Stimulated activated naive B cell treated with anti-CD40 and anti-IgM and Interleukin-4, amounts not matched to agents 10 μg/mL and 1 μg/mL and 100 μg/mL, for 72 hours (primary cell): ENCODE measurements around the gene CHMP6.

Experiments
- ATAC-seq, 2 donors: fragments of 150-1000 bp; cut with Tn5 transposase; replicated peaks; 2 replicates each; pipeline ENCODE4 v1.10.0; 2021; ENCODE audit warnings: moderate library complexity in 1 of 2
- DNase-seq: peaks from one replicate; pipeline ENCODE4 v3.0.0; 2021
- H3K27ac Mint-ChIP-seq: one replicate; pipeline ENCODE4 v1.8.0; 2022; ENCODE audit warnings: mild to moderate bottlenecking, mixed read lengths
- H3K27me3 Mint-ChIP-seq, 2 donors: one replicate each; pipeline ENCODE4 v1.8.0; 2022; ENCODE audit warnings: mixed read lengths in 2 of 2
- H3K36me3 Mint-ChIP-seq, 2 donors: one replicate each; pipeline ENCODE4 v1.8.0; 2022; ENCODE audit warnings: mixed read lengths in 2 of 2, mild to moderate bottlenecking in 1 of 2
- H3K4me1 Mint-ChIP-seq, 2 donors: one replicate each; pipeline ENCODE4 v1.8.0; 2022; ENCODE audit warnings: mixed read lengths in 2 of 2, mild to moderate bottlenecking in 1 of 2
- H3K4me3 Mint-ChIP-seq, 2 donors: one replicate each; pipeline ENCODE4 v1.8.0; 2022; ENCODE audit warnings: mild to moderate bottlenecking in 2 of 2, mixed read lengths in 2 of 2, moderate library complexity in 1 of 2
- H3K9me3 Mint-ChIP-seq, 2 donors: one replicate each; pipeline ENCODE4 v1.8.0; 2022; ENCODE audit warnings: mixed read lengths in 2 of 2, mild to moderate bottlenecking in 1 of 2

Gene CHMP6

DNA sequence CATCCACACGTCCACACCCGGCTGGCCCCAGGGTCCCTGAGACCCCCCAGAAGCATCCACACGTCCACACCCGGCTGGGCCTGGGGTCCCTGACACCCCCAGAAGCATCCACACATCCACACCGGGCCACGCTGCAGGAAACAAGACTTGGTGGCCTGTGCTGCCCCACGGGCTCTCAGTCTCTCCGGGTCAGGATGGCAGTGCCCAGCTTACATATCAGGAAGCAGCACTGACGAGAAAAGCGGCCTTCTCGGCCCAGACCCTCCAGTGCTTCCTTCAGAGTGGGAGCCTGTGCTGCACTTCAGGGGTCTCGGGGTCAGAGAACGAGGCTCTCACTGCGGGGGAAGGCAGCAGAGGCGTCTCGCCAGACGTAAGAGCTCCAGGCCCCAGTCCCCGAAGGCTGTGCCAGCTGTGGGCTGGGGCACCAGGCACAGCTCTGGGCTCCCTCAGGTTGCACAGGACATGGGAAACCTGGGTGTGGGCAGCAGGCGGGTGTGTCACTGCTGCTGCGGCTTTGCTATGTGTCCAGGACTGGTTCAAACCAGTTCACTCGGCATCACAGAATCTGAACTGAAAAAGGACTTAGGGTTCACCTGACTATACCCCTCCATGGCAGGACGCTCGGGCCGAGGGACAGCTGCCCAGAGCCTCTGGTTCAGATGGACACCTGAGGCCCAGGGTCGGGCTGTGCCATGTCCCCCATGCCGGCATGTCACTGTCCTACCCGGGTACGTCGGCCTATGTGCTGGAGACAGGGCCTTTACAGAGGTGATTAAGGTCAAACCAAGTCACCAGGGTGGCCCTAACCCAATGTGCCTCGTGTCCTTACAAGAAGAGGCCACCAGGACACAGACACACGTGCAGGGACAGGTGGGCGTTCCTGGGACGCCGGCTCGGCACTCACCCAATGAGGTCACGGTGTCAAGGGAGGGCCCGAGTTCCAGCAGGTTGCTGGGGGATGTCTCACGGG lies 40.2 kb upstream of the CHMP6 start:
- Mint-ChIP-seq H3K27ac (no peak overlapping the region), H3K9me3 (peaks cover 1 to 2% of the 10 kb centered on the region in 2 donors), H3K4me3 (no peak overlapping the region), H3K36me3 (peaks cover 53 to 55% of the 10 kb centered on the region in 2 donors), H3K27me3 (no peaks in the 10 kb centered on the region), H3K4me1 (peaks cover 15 to 39% of the 10 kb centered on the region in 2 donors)
- no peak for ATAC-seq
- no peak for DNase-seq

GRCh38 chr17:80952291-80952690 lies 39.4 kb upstream of the CHMP6 start:
- no peak overlapping the region for H3K27ac Mint-ChIP-seq
- no peak overlapping the region for H3K4me3 Mint-ChIP-seq
- peaks cover 45 to 47% of the 10 kb centered on the region in 2 donors for H3K36me3 Mint-ChIP-seq
- H3K27me3 Mint-ChIP-seq = no peaks in the 10 kb centered on the region
- H3K4me1 Mint-ChIP-seq = peaks cover 15 to 41% of the 10 kb centered on the region in 2 donors
- H3K9me3 Mint-ChIP-seq = peaks cover 0 to 2% of the 10 kb centered on the region in 2 donors
- DNase-seq (no peak), ATAC-seq (no peak)

GRCh38 chr17:80953471-80954315 lies 37.9 kb upstream of the CHMP6 start:
- Mint-ChIP-seq H3K27me3 (no peaks in the 10 kb centered on the region), H3K4me1 (peaks cover 15 to 36% of the 10 kb centered on the region in 2 donors), H3K9me3 (peaks cover 0 to 2% of the 10 kb centered on the region in 2 donors), H3K4me3 (no peak overlapping the region), H3K27ac (no peak overlapping the region), H3K36me3 (peaks cover 37 to 44% of the 10 kb centered on the region in 2 donors)
- ATAC-seq (peak in 1 of 2 donors; percentile 59), DNase-seq (no peak)

- no peak for DNase-seq
- ATAC-seq = no peak
- peaks cover 15 to 36% of the 10 kb centered on the region in 2 donors for H3K4me1 Mint-ChIP-seq
- H3K36me3 Mint-ChIP-seq = peaks cover 35 to 37% of the 10 kb centered on the region in 2 donors
- H3K9me3 Mint-ChIP-seq = peaks cover 0 to 2% of the 10 kb centered on the region in 2 donors
- no peak overlapping the region for H3K27ac Mint-ChIP-seq
- no peaks in the 10 kb centered on the region for H3K27me3 Mint-ChIP-seq
- H3K4me3 Mint-ChIP-seq = no peak overlapping the region
These were observed 36.6 kb upstream of the CHMP6 start for GRCh38 chr17:80955078-80955477.

- peak; percentile 29 for DNase-seq
- Mint-ChIP-seq H3K27me3 (no peaks in the 10 kb centered on the region), H3K4me3 (no peak overlapping the region), H3K27ac (peak overlapping the region; percentile 51), H3K4me1 (peaks cover 15 to 36% of the 10 kb centered on the region in 2 donors), H3K36me3 (peaks cover 34 to 40% of the 10 kb centered on the region in 2 donors), H3K9me3 (peaks cover 0 to 2% of the 10 kb centered on the region in 2 donors)
- ATAC-seq = peak; percentile 80 to 83
These were observed 35.9 kb upstream of the CHMP6 start for GRCh38 chr17:80955671-80956280.

DNA sequence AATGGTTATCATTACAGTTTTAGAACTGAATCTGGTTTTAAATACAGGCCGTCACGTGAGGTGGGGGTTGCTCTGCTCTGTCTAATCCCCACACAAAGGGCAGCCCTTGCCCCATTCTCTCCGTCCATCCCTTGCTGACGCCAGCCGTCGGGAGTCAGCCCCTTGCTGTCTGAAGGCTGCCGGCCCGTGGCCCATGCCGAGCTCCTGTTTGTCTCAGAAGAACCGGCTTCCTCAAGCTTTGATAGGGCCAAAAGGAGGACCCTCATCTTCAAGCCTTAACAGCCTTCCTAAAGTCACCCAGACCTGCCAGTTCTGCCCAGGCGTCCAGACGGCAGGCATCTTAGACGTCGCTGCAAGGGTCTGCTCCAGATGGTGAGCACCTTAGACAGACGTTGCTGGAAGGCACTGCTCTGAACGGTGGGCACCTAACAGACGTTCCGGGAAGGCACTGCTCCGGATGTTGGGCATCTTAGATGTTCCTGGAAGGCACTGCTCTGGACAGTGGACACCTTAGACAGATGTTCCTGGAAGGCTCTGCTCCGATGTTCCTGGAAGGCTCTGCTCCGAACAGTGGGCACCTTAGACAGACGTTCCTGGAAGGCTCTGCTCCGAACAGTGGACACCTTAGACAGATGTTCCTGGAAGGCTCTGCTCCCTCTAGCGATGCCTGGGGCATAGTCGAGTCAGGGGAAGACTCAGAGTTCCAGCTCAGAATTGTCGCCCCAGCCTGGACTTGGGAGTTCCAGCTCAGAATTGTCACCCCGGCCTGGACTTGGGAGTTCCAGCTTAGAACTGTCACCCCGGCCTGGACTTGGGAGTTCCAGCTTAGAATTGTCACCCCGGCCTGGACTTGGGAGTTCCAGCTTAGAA lies 35.1 kb upstream of the CHMP6 start:
- DNase-seq (no peak), ATAC-seq (no peak)
- Mint-ChIP-seq H3K9me3 (peaks cover 0 to 2% of the 10 kb centered on the region in 2 donors), H3K4me1 (peaks cover 15 to 36% of the 10 kb centered on the region in 2 donors), H3K4me3 (no peak overlapping the region), H3K27ac (no peak overlapping the region), H3K27me3 (no peaks in the 10 kb centered on the region), H3K36me3 (peaks cover 30 to 41% of the 10 kb centered on the region in 2 donors)

GRCh38 chr17:80957461-80957941 lies 34.1 kb upstream of the CHMP6 start:
- Mint-ChIP-seq H3K9me3 (peaks cover 0 to 2% of the 10 kb centered on the region in 2 donors), H3K4me1 (peaks cover 13 to 32% of the 10 kb centered on the region in 2 donors), H3K4me3 (no peak overlapping the region), H3K27me3 (no peaks in the 10 kb centered on the region), H3K36me3 (peaks cover 30 to 40% of the 10 kb centered on the region in 2 donors), H3K27ac (no peak overlapping the region)
- ATAC-seq = no peak
- DNase-seq = no peak

DNA sequence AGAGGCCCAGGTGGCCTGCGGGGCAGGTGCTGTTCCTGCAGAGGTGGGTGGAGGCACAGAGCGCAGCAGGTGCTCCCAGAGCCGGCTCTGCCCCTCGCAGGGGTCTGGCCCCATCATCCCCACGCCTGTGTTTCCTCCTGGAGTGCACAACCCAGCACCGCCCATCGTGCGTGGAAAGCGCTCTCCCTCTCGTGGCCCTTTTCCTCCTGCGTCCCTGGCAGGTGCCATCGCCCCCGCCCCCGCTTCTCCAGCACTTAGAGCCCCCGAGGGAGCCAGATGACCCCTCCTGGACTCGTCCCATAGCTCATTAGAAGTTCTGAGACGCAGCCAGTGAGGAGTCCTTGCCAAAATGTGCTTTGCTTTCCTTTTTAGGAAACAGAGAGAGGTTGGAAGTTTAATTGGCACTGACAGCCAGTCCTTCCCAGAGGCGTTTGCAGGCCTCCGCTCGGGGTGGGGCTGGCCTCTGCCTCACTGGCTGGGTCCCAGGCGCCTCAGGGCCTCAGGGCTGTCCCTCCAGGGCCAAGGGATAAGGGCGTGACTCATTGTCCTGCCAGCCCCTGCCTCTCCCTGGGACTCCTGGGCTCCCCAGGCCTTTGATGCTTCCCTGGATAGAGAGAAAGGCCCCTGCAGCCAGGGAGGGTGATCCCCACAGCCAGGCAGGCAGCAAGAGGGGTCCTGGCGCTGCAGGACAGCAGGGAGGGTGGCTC lies 32.2 kb upstream of the CHMP6 start:
- no peak for DNase-seq
- Mint-ChIP-seq H3K4me1 (peaks cover 12 to 18% of the 10 kb centered on the region in 2 donors), H3K9me3 (peaks cover 0 to 2% of the 10 kb centered on the region in 2 donors), H3K36me3 (peaks cover 20 to 33% of the 10 kb centered on the region in 2 donors), H3K27ac (no peak overlapping the region), H3K4me3 (no peak overlapping the region), H3K27me3 (no peaks in the 10 kb centered on the region)
- ATAC-seq = no peak

GRCh38 chr17:80960037-80960796 lies 31.4 kb upstream of the CHMP6 start:
- Mint-ChIP-seq H3K27ac (no peak overlapping the region), H3K9me3 (no peaks in the 10 kb centered on the region), H3K4me3 (no peak overlapping the region), H3K27me3 (no peaks in the 10 kb centered on the region), H3K36me3 (peaks cover 18 to 32% of the 10 kb centered on the region in 2 donors), H3K4me1 (peaks cover 10 to 18% of the 10 kb centered on the region in 2 donors)
- no peak for DNase-seq
- no peak for ATAC-seq

DNA sequence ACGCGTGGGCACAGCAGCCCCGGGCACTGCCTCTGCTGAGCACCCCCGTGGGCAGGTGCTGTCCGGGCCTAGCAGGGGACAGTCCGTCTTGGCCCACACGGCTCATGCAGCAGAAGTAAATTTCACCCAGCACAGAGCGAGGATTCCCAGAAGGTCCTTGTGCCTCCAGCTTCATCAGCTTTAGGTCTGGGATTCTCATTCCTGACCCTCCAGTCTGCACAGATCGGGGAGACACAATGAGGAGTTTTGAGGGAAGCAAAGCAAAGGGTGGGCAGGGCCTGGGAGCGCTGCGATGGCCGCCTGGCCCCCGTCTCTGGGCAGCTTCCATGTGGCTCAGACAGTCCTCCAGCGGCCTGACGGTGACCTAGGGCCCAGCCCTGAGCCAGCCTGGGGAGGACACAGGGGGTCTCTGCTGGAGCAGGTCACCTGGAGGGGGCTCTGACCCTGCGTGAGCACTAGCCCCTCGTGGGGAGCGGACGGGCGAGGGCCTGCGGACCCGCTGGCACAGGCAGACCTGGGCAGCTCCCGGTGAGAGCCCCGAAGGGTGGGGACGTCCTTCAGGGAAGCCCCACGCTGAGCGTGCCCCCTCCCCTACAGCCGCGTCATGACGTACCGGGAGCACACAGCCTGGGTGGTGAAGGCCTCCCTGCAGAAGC lies 30.7 kb upstream of the CHMP6 start:
- Mint-ChIP-seq H3K9me3 (no peaks in the 10 kb centered on the region), H3K27me3 (no peaks in the 10 kb centered on the region), H3K27ac (no peak overlapping the region), H3K36me3 (peaks cover 23 to 35% of the 10 kb centered on the region in 2 donors), H3K4me1 (peaks cover 4 to 11% of the 10 kb centered on the region in 2 donors), H3K4me3 (no peak overlapping the region)
- ATAC-seq (no peak), DNase-seq (no peak)

DNA sequence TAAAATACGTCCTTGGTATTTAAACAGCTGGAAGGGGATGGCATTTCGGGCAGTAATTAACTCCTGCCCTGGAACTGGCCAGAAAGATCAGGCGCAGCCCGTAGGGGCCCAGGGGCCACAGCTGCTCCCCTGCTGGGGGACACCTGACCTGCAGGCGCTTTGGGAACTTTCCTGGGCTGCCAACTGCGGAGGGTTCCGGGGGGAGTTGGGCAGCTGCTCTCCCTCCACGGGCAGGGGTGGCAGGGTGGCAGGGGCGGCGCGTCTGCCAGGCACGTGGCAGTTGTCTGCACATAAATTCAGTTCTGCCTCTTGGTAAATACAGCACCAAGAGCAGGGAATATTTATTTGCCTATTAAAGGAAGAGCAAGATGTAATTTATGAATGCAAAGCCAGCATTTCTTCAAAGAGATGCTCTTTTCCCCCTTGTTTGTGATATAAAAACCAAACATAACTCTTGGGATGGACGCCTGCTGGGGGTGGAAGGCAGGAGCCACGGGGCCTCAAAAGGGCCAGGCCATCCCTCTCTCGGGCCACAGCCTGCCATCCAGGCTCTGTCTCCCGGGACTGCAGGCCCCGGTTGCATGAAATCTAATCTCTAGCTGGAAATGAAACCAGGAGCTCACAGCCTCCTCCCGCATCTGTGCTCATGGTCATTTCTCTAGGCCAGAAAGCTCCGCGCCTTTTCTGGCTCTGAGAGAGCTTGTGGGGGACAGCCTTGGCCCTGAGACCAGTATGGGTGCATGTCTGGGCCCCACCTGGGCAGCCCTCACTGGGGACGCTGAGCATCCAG lies 29.9 kb upstream of the CHMP6 start:
- Mint-ChIP-seq H3K9me3 (no peaks in the 10 kb centered on the region), H3K4me3 (no peak overlapping the region), H3K36me3 (peaks cover 29 to 39% of the 10 kb centered on the region in 2 donors), H3K4me1 (peaks cover 0 to 4% of the 10 kb centered on the region in 2 donors), H3K27me3 (no peaks in the 10 kb centered on the region), H3K27ac (peak overlapping the region; percentile 59)
- no peak for DNase-seq
- no peak for ATAC-seq
